Activated CD8-positive, alpha-beta memory T cell treated with anti-CD3 and anti-CD28 coated beads, Interleukin-2, amount 50 U/mL, for 4 hours (primary cell): ENCODE data around the gene NUTF2.
"Not testable (repeated sequence)": the region's sequence is repeated elsewhere in the genome, so short reads cannot be mapped to it uniquely, and the experiment has no call there.

Experiments
- DNase-seq: peaks from one replicate; pipeline ENCODE4 v3.0.0-alpha.2; 2020

The NUTF2 gene

DNA sequence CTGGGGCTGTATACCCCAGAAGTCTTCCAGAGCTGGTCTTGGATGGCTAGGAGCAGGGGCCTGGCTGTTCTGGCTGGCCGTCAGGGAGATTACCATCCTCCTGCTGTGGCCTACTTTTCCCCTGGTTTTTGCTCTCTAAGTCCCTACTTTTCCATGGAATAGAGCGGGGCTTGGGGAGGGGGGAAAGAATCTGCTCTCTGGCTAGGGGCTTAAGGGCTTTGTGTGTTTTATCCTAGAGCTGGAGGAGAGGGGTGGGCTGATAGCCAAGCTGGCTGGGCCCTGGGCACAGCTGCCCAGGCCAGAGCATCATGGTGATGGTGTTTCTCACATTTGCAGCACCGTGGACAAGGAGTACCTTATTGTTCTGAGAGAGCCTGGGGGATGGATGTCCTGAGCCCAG is 41.6 kb downstream of the NUTF2 start:
- no peak for DNase-seq

DNA sequence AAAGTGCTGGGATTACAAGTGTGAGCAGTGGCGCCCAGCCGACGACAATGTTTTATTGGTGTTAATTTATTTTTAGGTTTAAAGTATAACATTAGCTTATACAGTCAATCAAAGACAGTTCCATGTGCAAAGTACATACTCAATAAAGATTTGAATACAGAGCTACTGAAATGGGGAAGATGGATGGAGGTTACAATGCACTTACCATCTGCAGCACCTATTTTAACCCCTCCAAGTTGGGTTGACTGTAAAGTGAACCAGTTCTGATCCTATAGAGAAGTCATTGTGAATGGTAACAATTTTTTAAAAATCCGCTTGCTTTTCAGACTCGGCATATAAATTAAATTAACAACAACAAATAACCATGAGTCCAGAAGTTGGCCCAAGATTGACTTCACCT is 45.6 kb downstream of the NUTF2 start:
- no peak for DNase-seq

- DNase-seq: peak; percentile 90
Measured at GRCh38 chr16:67892899-67893742, 46.4 kb downstream of the NUTF2 start, which contains the start of gene PSKH1. Gene PSKH1 (plus strand): TSS chr16:67893254. CDS start chr16:67908750, 15,496 bp downstream.

GRCh38 chr16:67893743-67894399 is 47.1 kb downstream of the NUTF2 start:
- DNase-seq: no peak

GRCh38 chr16:67897231-67897630 is 50.5 kb downstream of the NUTF2 start:
- no peak for DNase-seq

DNA sequence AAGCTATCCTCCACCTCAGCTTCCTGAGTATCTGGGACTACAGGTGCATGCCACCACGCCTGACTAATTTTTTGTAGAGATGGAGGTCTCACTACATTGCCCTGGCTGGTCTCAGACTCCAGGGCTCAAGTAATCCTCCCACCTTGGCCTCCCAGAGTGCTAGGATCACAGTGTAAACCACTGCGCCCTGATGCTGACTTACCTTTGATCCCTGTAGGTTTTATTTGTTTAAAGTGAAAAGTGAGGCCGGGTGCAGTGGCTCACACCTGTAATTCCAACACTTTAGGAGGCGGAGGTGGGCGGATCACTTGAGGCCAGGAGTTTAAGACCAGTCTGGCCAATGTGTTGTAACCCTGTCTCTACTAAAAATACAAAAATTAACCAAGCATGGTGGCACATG is 55.0 kb downstream of the NUTF2 start:
- DNase-seq: no peak

DNA sequence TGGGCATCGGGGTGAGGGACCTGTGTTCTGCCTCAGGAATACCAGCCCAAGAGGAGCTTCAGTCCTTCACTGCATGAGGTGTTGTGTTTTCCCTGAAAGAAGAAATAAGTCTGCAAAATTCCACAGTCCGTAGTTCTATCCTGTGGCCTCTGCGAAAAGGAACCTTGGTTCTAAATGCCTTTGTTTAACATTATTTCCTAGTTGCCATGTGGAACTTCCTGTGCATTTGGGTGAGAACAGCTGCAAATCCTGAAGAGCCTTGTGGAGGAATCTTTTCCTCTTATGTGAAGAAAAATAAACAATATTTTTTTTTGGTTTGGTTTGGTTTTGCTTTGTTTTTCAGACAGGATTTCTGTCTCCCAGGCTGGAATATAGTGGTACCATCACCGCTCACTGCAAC is 56.1 kb downstream of the NUTF2 start:
- DNase-seq: no peak

DNA sequence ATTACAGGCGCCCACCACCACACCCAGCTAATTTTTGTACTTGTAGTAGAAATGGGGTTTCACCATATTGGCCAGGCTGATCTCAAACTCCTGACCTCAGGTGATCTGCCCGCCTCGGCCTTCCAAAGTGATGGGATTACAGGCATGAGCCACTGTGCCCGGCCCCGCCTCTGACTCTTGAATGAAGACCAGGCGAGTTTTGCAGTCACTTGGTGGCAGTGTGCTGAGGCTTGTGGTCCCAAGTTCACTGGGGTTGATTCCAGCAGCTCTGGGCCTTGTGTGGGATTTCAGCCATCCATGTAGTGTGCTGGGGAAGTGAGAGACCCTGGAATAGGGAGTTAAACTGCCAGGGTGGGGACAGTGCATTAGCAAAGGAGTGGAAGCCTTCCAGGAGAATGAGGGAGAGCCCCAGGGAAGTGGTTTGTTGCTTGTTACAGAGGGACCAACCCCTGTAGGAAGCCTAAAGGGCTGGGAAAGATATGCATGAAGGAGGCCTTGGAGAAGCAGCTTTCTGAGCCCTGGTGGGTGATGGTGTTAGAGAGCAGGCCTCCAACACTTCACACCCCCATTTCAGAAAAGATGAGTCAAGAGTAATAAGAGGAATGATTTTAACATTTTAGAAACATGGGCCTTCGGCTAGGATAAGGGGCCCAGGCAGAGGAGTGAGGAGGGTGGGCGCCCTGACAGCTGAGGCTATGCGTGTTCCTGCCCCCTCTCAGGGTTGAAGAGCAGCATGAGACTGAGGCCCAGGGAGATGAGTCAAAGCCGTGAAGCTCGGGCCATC is 60.9 kb downstream of the NUTF2 start:
- DNase-seq: no peak

DNA sequence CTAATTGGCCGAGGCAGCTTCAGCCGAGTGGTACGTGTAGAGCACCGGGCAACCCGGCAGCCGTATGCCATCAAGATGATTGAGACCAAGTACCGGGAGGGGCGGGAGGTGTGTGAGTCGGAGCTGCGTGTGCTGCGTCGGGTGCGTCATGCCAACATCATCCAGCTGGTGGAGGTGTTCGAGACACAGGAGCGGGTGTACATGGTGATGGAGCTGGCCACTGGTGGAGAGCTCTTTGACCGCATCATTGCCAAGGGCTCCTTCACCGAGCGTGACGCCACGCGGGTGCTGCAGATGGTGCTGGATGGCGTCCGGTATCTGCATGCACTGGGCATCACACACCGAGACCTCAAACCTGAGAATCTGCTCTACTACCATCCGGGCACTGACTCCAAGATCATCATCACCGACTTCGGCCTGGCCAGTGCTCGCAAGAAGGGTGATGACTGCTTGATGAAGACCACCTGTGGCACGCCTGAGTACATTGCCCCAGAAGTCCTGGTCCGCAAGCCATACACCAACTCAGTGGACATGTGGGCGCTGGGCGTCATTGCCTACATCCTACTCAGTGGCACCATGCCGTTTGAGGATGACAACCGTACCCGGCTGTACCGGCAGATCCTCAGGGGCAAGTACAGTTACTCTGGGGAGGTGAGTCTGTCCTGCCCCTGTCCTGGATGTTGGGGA is 62.5 kb downstream of the NUTF2 start:
- no peak for DNase-seq

DNA sequence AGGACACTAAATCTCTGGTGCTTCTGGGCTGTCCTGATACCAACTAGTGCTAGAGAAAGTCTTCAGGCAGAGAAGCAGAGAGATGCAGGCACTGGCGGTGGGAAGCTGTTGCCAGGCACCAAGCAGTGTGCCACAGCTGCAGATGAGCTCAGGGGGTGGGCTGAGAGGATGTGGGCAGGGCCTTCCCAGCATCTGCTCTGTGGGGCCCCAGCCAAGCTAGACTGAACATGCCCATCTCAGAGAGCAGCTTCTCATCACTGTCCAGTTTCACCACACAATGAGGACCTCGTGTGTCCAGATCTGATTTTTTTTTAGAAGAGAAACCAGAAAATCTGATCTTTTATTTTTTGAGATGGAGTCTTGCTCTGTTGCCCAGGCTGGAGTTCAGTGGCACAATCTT is 63.4 kb downstream of the NUTF2 start:
- DNase-seq: no peak

DNA sequence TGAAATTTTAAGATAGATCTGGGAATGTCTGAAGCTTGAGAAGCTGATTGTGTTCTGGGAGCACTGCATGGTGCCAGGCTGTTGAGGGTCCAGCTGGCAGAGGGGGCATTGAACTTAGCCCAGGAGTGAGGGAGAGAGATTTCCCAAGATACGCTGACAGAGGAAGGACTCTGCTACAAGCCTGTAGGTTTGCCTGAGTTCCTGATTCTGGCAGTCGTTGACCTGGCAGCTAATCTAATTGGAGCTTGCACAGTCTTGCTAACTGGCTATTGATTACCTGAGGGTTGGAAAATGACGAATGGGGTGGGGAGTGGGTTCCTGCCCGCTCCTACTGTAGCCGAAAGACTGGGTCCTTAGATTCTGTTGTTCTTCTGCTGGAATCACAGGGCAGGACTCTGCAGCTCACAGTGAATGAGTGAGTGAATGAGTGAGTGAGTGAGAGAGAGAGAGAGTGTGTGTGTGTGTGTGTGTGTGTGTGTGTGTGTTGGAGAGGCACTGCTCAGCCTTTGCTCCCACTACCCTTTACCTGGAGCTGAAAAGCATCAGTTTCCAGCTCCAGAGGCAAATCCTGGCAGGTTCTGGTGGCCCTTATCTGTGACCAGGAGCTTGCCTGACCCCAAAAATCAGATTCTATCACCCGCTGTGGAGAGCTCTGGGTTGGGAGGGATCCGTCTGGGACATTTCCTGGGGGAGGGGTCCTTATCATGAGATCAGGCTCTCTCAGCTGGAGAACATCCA is 68.2 kb downstream of the NUTF2 start:
- no peak for DNase-seq

- DNase-seq: not testable (repeated sequence)
Measured at GRCh38 chr16:67915496-67915769, 68.7 kb downstream of the NUTF2 start.

GRCh38 chr16:67915831-67916723 is 69.3 kb downstream of the NUTF2 start:
- no peak for DNase-seq

DNA sequence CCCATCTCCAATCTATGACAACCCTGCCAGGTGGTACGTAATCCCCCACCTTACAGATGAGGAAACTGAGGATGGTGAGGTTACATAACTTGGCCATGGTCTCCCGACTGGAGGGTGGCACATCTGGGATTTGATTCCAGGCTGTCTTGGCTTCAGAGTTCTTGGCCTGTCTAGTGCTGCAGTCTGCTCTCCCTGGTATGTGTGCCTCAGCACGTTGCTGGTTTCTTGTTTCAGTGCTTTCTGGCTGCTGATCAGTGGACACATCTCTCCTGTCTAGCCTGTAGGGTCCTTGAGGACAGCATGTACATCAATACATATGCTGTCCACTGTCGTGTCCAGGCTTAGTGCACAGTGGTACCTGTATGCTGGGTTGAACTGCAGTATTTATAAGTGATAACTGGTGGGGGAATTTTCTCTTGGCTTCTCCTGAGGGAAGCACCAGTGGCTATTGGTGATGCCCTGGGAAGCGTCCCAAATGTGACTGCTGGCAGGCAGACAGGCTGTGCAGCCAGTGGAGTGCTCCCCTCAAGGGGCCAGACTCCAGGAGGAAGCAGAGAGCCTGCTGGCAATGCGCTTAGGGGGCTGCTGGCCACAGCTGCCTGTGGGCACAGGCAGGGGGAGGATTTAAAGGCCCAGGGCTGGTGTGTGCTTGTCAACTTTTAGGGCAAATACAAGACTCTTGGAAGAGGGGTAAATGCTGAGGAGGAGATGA is 70.6 kb downstream of the NUTF2 start:
- DNase-seq: no peak

DNA sequence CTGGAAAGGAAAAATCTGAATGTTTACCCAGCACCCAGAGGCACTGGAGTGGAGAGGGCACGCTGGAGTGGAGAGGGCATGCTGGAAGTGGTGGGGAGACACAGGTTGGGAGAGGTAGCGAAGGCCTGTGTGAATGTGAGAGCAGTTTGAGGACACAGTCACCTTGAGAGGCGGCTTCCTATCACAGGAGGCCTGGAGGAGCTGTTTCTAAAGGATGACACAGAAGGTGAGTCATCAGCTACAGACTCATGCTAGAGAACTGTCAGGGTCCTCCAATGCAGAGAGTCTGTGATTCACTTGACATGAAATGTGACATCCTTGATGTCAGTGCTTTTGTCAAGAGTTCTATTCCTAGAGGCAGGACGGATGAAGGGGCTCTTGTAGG is 71.1 kb downstream of the NUTF2 start:
- no peak for DNase-seq

DNA sequence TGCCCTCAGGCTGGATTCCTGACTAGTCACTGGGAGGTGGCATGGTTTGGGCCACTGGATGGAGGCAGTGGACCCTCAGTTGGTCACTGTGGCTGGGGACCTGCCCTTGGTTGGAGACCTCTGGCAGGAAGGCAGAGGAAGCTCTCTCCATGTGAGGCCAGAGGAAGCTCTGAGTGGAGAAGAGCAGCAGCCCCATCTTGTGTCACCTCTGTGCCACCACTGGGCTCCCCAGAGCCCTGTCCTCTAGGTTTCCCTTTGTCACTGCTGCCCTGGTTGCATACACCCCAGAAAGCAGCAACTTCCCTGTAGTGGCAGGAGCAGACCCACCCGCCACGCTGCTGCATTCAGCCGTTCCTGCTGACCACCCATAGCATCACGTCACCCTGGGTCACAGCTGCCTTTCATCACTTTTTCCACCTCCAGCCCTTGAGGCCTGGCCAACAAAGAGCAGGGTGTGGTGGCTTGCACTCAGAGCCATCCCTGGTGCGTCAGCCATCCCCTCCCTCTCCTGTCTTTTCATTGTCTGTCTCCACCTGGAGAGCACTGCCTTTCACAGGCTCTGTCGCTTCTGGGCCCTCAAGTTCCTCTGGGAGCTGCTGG is 73.0 kb downstream of the NUTF2 start:
- DNase-seq: no peak
